SU-DHL-6 (cell line): ENCODE data around the gene KLF3.
"Not testable (repeated sequence)": the region's sequence is repeated elsewhere in the genome, so short reads cannot be mapped to it uniquely, and the experiment has no call there.

ENCODE experiments used
- H2AFZ ChIP-seq: fragments of 200-600 bp; sonication (generic); 2 replicates; pipeline ENCODE4 v1.6.1; 2014; ENCODE audit warnings: low read depth, mild to moderate bottlenecking, moderate library complexity, mixed read lengths, antibody characterized with exemption, low read length; ENCODE audit not compliant: severe bottlenecking
- H3F3A ChIP-seq: fragments of 200-600 bp; shearing (Covaris generic); 2 replicates; pipeline ENCODE4 v1.6.0; 2016; ENCODE audit warnings: antibody characterized with exemption, mild to moderate bottlenecking; ENCODE audit not compliant: insufficient read depth
- H3K27ac ChIP-seq: fragments of 200-600 bp; sonication (generic); 2 replicates; pipeline ENCODE4 v1.5.1; 2016; ENCODE audit warnings: low read depth, mild to moderate bottlenecking, low read length, moderate library complexity, mixed read lengths
- H3K27me3 ChIP-seq: fragments of 200-600 bp; sonication (generic), shearing (Covaris generic); 2 replicates; pipeline ENCODE4 v1.6.0; 2014; ENCODE audit warnings: mild to moderate bottlenecking, low read length
- H3K36me3 ChIP-seq: fragments of 200-600 bp; sonication (generic); 2 replicates; pipeline ENCODE4 v1.6.1; 2014; ENCODE audit warnings: mild to moderate bottlenecking, low read length, mixed read lengths
- H3K4me2 ChIP-seq: fragments of 300-600, 200-600 bp; shearing (Covaris generic), sonication (generic); 2 replicates; pipeline ENCODE4 v1.6.0; 2014; ENCODE audit warnings: low read length, low read depth, mild to moderate bottlenecking; ENCODE audit not compliant: poor library complexity, severe bottlenecking
- H3K4me3 ChIP-seq: fragments of 200-600 bp; sonication (generic); 2 replicates; pipeline ENCODE4 v1.5.1; 2014; ENCODE audit warnings: antibody characterized with exemption, low read length, mild to moderate bottlenecking, mixed read lengths; ENCODE audit not compliant: insufficient read depth, poor library complexity, severe bottlenecking
- H3K79me2 ChIP-seq: fragments of 200-600 bp; sonication (generic); 2 replicates; pipeline ENCODE4 v1.6.1; 2014; ENCODE audit warnings: mild to moderate bottlenecking, low read length, moderate library complexity; ENCODE audit not compliant: insufficient read depth
- H3K9ac ChIP-seq: fragments of 200-600 bp; sonication (generic); 2 replicates; pipeline ENCODE4 v1.7.0; 2014; ENCODE audit warnings: mild to moderate bottlenecking, low read length
- H3K9me2 ChIP-seq: fragments of 200-600 bp; sonication (generic); replicated peaks from 2 replicates; pipeline ENCODE4 v1.6.1; 2014; ENCODE audit warnings: low read length; ENCODE audit not compliant: insufficient read depth
- H3K9me3 ChIP-seq: fragments of 200-600 bp; sonication (generic); 2 replicates; pipeline ENCODE4 v1.6.1; 2014; ENCODE audit warnings: low read length, mixed read lengths; ENCODE audit not compliant: insufficient read depth
- H4K20me1 ChIP-seq: fragments of 200-600 bp; sonication (generic); 2 replicates; pipeline ENCODE4 v1.6.1; 2014; ENCODE audit warnings: low read depth, mild to moderate bottlenecking, antibody characterized with exemption, low read length, moderate library complexity, mixed read lengths
- EZH2phosphoT487 ChIP-seq: fragments of 200-600 bp; sonication (generic), shearing (Covaris generic); conservative IDR thresholded peaks from 2 replicates; pipeline ENCODE4 v1.6.1; 2018; ENCODE audit warnings: mild to moderate bottlenecking, antibody characterized with exemption, low read length, moderate library complexity, mixed read lengths
- TF ChIP-seq, protein P1 (sequence below): fragments of 200-600 bp; sonication (generic); IDR thresholded peaks from one replicate; pipeline ENCODE4 v1.5.1; 2017; ENCODE audit warnings: antibody characterized with exemption, mild to moderate bottlenecking, low read length, moderate library complexity; ENCODE audit not compliant: insufficient read depth, poor library complexity, severe bottlenecking

Gene KLF3

DNA sequence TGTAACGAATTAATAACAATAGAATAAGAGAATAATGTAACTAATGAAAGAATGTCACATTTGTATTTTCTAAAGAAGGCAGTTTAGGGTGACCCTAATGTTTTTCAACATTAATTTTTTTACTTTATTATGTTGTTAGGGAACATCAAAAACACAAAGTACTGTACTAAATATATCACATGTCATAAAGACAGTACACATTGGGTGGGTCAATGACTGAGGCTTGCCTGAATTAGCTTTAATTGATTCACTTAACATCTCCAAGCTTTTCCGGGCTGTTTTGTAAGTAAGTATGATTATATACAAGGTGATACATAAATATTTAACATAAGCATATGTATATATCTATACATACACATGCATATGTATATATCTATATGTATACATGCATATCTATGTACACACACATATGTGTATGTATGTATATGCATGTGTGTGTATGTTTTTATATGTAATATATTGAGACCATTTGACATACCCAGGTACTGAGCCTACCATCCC is 43.4 kb upstream of the KLF3 start:
- Histone ChIP-seq H2AFZ (no peak overlapping the region), H3K36me3 (no peaks in the 10 kb centered on the region), H3K9me2 (no peaks in the 10 kb centered on the region), H3K4me3 (no peak overlapping the region), H3F3A (no peaks in the 10 kb centered on the region), H4K20me1 (no peaks in the 10 kb centered on the region), H3K9me3 (no peaks in the 10 kb centered on the region), H3K27ac (no peak overlapping the region), H3K9ac (no peak overlapping the region), H3K4me2 (no peak overlapping the region), H3K27me3 (no peaks in the 10 kb centered on the region), H3K79me2 (no peaks in the 10 kb centered on the region)
- no peak for TF ChIP-seq EZH2phosphoT487
- TF ChIP-seq, protein P1, sequence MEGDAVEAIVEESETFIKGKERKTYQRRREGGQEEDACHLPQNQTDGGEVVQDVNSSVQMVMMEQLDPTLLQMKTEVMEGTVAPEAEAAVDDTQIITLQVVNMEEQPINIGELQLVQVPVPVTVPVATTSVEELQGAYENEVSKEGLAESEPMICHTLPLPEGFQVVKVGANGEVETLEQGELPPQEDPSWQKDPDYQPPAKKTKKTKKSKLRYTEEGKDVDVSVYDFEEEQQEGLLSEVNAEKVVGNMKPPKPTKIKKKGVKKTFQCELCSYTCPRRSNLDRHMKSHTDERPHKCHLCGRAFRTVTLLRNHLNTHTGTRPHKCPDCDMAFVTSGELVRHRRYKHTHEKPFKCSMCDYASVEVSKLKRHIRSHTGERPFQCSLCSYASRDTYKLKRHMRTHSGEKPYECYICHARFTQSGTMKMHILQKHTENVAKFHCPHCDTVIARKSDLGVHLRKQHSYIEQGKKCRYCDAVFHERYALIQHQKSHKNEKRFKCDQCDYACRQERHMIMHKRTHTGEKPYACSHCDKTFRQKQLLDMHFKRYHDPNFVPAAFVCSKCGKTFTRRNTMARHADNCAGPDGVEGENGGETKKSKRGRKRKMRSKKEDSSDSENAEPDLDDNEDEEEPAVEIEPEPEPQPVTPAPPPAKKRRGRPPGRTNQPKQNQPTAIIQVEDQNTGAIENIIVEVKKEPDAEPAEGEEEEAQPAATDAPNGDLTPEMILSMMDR: no peak

DNA sequence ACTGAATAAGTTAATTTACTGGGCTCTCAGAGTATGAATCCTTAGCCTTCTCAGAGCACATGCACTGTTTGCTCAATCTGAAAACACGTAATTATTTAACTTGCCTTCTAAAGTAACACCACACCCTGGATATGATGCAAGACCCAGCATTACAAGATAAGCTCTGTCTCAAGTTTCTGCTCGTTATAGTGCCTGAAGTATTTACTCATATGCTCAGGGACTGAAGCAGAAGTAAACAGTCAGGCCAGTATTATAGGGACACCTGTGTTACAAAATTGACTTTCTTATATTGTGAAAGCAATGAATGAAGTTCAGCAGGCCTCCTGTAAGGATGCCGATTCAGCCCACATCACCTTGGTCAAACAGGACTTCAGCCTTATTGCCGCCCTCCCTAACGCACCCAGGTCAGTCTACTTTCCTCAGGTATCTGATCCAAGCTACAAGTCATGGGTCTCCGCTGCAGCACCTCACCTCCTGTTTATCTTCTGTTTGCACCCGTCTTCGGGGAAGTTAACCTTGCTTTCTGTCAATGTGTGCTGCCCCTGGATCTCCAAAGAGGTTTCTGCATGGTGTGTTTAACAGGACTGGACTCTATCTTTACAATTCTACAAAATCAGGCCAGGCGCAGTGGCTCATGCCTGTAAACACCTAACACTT is 42.8 kb upstream of the KLF3 start:
- no peak overlapping the region for H3K4me3 ChIP-seq
- H3K27me3 ChIP-seq: no peaks in the 10 kb centered on the region
- no peak overlapping the region for H3K4me2 ChIP-seq
- no peaks in the 10 kb centered on the region for H4K20me1 ChIP-seq
- no peak for TF ChIP-seq EZH2phosphoT487
- TF ChIP-seq, protein P1: no peak
- no peaks in the 10 kb centered on the region for H3K79me2 ChIP-seq
- H3K9me2 ChIP-seq: no peaks in the 10 kb centered on the region
- no peaks in the 10 kb centered on the region for H3K36me3 ChIP-seq
- no peaks in the 10 kb centered on the region for H3K9me3 ChIP-seq
- H2AFZ ChIP-seq: no peak overlapping the region
- H3K9ac ChIP-seq: no peak overlapping the region
- no peaks in the 10 kb centered on the region for H3F3A ChIP-seq
- no peak overlapping the region for H3K27ac ChIP-seq

DNA sequence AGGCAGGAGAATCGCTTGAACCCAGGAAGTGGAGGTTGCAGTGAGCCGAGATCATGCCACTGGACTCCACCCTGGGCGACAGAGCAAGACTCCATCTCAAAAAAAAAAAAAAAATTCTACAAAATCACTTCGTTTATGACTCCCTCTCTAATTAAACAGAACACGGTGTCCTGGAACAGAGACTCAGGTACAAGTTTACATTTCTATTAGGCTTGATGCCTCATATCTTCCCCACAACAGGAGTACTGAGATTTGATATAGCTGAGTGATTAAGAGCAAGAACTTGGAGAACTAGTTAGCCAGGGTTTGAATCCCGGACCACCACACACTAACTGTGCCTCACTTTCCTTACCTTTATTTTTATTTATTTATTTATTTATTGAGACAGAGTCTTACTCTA is 42.2 kb upstream of the KLF3 start:
- no peaks in the 10 kb centered on the region for H3K27me3 ChIP-seq
- no peaks in the 10 kb centered on the region for H3K79me2 ChIP-seq
- no peak overlapping the region for H2AFZ ChIP-seq
- no peak overlapping the region for H3K4me2 ChIP-seq
- H4K20me1 ChIP-seq: no peaks in the 10 kb centered on the region
- no peak overlapping the region for H3K27ac ChIP-seq
- H3K9ac ChIP-seq: no peak overlapping the region
- H3F3A ChIP-seq: no peaks in the 10 kb centered on the region
- H3K9me3 ChIP-seq: no peaks in the 10 kb centered on the region
- no peak overlapping the region for H3K4me3 ChIP-seq
- no peaks in the 10 kb centered on the region for H3K9me2 ChIP-seq
- H3K36me3 ChIP-seq: no peaks in the 10 kb centered on the region
- TF ChIP-seq, protein P1: no peak
- no peak for TF ChIP-seq EZH2phosphoT487

DNA sequence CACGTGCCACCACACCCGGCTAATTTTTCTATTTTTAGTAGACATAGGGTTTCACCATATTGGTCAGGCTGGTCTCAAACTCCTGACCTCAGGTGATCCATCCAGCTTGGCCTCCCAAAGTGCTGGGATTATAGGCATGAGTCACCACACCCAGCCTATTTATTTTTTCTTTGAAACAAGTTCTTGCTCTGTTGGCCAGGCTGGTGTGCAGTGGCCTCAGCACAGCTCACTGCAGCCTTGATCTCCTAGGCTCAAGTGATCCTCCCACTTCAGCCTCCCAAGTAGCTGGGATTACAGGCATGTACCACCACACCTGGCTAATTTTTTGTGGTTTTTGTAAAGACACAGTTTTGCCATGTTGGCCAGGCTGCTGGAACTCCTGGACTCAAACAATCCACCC is 41.7 kb upstream of the KLF3 start:
- not testable (repeated sequence) for H3K9ac ChIP-seq, H3K9me3 ChIP-seq, H3K9me2 ChIP-seq, H2AFZ ChIP-seq, H3F3A ChIP-seq, H3K4me3 ChIP-seq, H3K4me2 ChIP-seq, H3K36me3 ChIP-seq, H3K79me2 ChIP-seq, H3K27ac ChIP-seq, H3K27me3 ChIP-seq, H4K20me1 ChIP-seq
